ENCODE results near the gene ZDHHC13.

DNA sequence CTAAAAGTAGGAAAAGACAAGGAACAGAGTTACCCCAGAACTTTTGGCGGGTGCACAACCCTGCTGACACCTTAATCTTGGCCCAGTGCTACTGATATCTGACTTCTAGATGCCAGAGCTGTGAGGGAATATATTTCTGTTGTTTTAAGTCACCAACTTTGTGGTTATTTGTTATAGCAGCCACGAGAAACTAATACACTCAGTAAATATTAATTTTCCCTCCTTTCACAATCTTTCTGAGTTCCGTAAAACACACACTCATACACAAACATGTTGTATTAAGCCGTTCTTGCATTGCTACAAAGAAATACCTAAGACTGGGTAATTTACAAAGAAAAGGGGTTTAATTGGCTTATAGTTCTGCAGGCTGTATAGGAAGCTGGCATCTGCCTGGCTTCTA lies 16.1 kb upstream of the ZDHHC13 start:
- TF ChIP-seq POLR2A (IDR thresholded peaks at IDR 0.05) (no peak), EP300 (IDR thresholded peaks at IDR 0.05) (no peak)
- TF ChIP-seq, protein P1, sequence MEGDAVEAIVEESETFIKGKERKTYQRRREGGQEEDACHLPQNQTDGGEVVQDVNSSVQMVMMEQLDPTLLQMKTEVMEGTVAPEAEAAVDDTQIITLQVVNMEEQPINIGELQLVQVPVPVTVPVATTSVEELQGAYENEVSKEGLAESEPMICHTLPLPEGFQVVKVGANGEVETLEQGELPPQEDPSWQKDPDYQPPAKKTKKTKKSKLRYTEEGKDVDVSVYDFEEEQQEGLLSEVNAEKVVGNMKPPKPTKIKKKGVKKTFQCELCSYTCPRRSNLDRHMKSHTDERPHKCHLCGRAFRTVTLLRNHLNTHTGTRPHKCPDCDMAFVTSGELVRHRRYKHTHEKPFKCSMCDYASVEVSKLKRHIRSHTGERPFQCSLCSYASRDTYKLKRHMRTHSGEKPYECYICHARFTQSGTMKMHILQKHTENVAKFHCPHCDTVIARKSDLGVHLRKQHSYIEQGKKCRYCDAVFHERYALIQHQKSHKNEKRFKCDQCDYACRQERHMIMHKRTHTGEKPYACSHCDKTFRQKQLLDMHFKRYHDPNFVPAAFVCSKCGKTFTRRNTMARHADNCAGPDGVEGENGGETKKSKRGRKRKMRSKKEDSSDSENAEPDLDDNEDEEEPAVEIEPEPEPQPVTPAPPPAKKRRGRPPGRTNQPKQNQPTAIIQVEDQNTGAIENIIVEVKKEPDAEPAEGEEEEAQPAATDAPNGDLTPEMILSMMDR (IDR thresholded peaks at IDR 0.05), result no peak
